Activated CD8-positive, alpha-beta memory T cell treated with anti-CD3 and anti-CD28 coated beads for 48 hours (primary cell): ENCODE measurements around the gene CLDN1.

ENCODE experiments used
- DNase-seq, 3 experiments: peaks; one replicate each; pipeline ENCODE4 v3.0.0-alpha.2; 2020; ENCODE audit warnings: low read depth in 2 of 3, low spot score in 2 of 3

The CLDN1 gene

GRCh38 chr3:190321789-190322603, at the start of gene CLDN1:
Gene CLDN1, minus strand, starts transcription at chr3:190322446. Its CDS starts 240 bp downstream, at chr3:190322206.
- peak; percentile 40 to 53 (median 52) for DNase-seq

- no peak for DNase-seq
Measured at GRCh38 chr3:190371152-190371551, 48.9 kb upstream of the CLDN1 start.

GRCh38 chr3:190370369-190370768, 48.1 kb upstream of the CLDN1 start:
- no peak for DNase-seq

GRCh38 chr3:190369668-190370295, 47.5 kb upstream of the CLDN1 start:
- no peak for DNase-seq

- DNase-seq: no peak
Measured at GRCh38 chr3:190368881-190369280, 46.6 kb upstream of the CLDN1 start.

- DNase-seq: no peak
Measured at GRCh38 chr3:190366133-190366532, 43.9 kb upstream of the CLDN1 start.

- DNase-seq: no peak
Measured at GRCh38 chr3:190362258-190362657, 40.0 kb upstream of the CLDN1 start.

- no peak for DNase-seq
Measured at GRCh38 chr3:190361791-190362190, 39.5 kb upstream of the CLDN1 start.

- no peak for DNase-seq
Measured at GRCh38 chr3:190360228-190360627, 38.0 kb upstream of the CLDN1 start.

- no peak for DNase-seq
Measured at GRCh38 chr3:190359813-190360212, 37.6 kb upstream of the CLDN1 start.

GRCh38 chr3:190357468-190357867, 35.2 kb upstream of the CLDN1 start:
- DNase-seq: no peak

GRCh38 chr3:190356246-190356645, 34.0 kb upstream of the CLDN1 start:
- no peak for DNase-seq

- no peak for DNase-seq
Measured at GRCh38 chr3:190352861-190353457, 30.7 kb upstream of the CLDN1 start.

- DNase-seq: no peak
Measured at GRCh38 chr3:190346541-190346940, 24.3 kb upstream of the CLDN1 start.

GRCh38 chr3:190345878-190346277, 23.6 kb upstream of the CLDN1 start:
- DNase-seq: no peak

GRCh38 chr3:190345027-190345821, 23.0 kb upstream of the CLDN1 start:
- no peak for DNase-seq

GRCh38 chr3:190340071-190340470, 17.8 kb upstream of the CLDN1 start:
- DNase-seq: no peak

GRCh38 chr3:190339130-190339529, 16.9 kb upstream of the CLDN1 start:
- no peak for DNase-seq

GRCh38 chr3:190338717-190339116, 16.5 kb upstream of the CLDN1 start:
- DNase-seq: no peak

- no peak for DNase-seq
Measured at GRCh38 chr3:190337301-190337700, 15.1 kb upstream of the CLDN1 start.

- DNase-seq: no peak
Measured at GRCh38 chr3:190336516-190337189, 14.4 kb upstream of the CLDN1 start.
